Tibial nerve (tissue), 4 donors: Measurements from ENCODE around the gene ST7L. TPM values are rescaled to one million over a fixed set of nuclear protein-coding genes. Genes with fewer than 3 reads are reported as not detected.

Experiments
- DNase-seq, 2 donors: peaks; one replicate each; pipeline ENCODE4 v3.0.0-alpha.2; 2019; ENCODE audit warnings: low spot score in 2 of 2
- H3K27ac ChIP-seq, 4 donors: fragments of 200-600 bp; sonication (generic) in 3 of 4; one replicate each; pipeline ENCODE4 v1.5.1; 2017 to 2019; ENCODE audit warnings: mild to moderate bottlenecking in 1 of 4
- H3K27me3 ChIP-seq, 2 donors: fragments of 200-600 bp; sonication (generic) in 1 of 2; one replicate each; pipeline versions ENCODE4 v1.5.1 to v1.6.0; 2017 to 2019
- H3K36me3 ChIP-seq, 3 donors: fragments of 200-600 bp; sonication (generic); one replicate each; pipeline ENCODE4 v1.5.1; 2018 to 2019
- H3K4me1 ChIP-seq, 4 donors: fragments of 200-600 bp; sonication (generic) in 3 of 4; one replicate each; pipeline ENCODE4 v1.5.1; 2017 to 2019
- H3K4me3 ChIP-seq, 4 donors: fragments of 200-600 bp; sonication (generic) in 3 of 4; one replicate each; pipeline ENCODE4 v1.5.1; 2017 to 2019; ENCODE audit warnings: mild to moderate bottlenecking in 1 of 4, moderate library complexity in 1 of 4
- H3K9me3 ChIP-seq, 4 donors: fragments of 200-600 bp; sonication (generic) in 3 of 4; one replicate each; pipeline ENCODE4 v1.5.1; 2017 to 2019
- EP300 ChIP-seq, 2 donors: sonication (generic); formaldehyde crosslinking; IDR thresholded peaks; one replicate each; pipeline ENCODE4 v1.6.1; 2017; ENCODE audit warnings: antibody characterized with exemption in 2 of 2, mild to moderate bottlenecking in 1 of 2
- POLR2A ChIP-seq, 2 donors: fragments of 450-650 bp; IDR thresholded peaks; one replicate each; pipeline ENCODE4 v1.6.1; 2017; ENCODE audit warnings: antibody characterized with exemption in 2 of 2, mild to moderate bottlenecking in 2 of 2, moderate library complexity in 2 of 2
- WGBS, 2 donors: methylation state at CpG; one replicate each; pipeline ENCODE4 v1.1.5; 2018; 5-methylcytosine and 5-hydroxymethylcytosine counted together
- total RNA-seq, 4 donors: library from RNA; depleted of rRNA; stranded (reverse); fragments of >200 nt; gene quantifications; one replicate each; pipeline ENCODE4 v1.1.0, GENCODE V29; 2016
- TF ChIP-seq, protein P1 (sequence below), 5 experiments: fragments of 200-600 bp in 3 of 5; fragments of 450-650 bp in 2 of 5; sonication (generic) in 3 of 5; IDR thresholded peaks; one replicate each; pipeline ENCODE4 v1.5.1; 2016 to 2019; ENCODE audit warnings: antibody characterized with exemption in 5 of 5, mild to moderate bottlenecking in 3 of 5, moderate library complexity in 2 of 5

The ST7L gene
- total RNA-seq, 4 donors from 2014 or later = 18.4 to 24.0 (median 20.4) TPM

DNA sequence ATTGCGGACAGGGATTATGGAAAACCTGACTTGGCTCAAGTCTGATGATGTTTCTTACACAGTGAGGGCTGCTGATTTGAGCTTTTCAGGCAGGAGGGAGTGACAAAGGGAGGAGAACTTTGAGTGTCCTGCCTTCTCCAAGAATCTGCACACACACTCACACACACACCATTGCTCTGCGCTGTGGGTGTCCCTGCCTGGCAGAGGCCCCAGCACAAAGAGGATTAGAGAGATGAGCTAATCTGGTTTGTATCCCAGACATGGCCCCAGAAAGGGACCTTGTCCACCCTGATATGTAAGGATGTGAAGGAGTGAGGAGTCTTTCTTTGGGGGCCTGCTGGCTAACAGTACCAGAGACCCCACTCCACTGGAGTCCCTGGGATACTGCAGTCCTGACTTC is 116.1 kb downstream of the ST7L start:
- Histone ChIP-seq H3K36me3 (no peaks in the 10 kb centered on the region), H3K27me3 (peaks cover 0 to 35% of the 10 kb centered on the region in 2 donors), H3K4me1 (peaks cover 0 to 39% (median 13%) of the 10 kb centered on the region in 4 donors), H3K27ac (peak overlapping the region in 2 of 4 donors; percentile 73 to 78), H3K4me3 (no peak overlapping the region), H3K9me3 (no peaks in the 10 kb centered on the region)
- TF ChIP-seq POLR2A (IDR thresholded peaks at IDR 0.05) (no peak), EP300 (IDR thresholded peaks at IDR 0.05) (no peak)
- TF ChIP-seq, protein P1, sequence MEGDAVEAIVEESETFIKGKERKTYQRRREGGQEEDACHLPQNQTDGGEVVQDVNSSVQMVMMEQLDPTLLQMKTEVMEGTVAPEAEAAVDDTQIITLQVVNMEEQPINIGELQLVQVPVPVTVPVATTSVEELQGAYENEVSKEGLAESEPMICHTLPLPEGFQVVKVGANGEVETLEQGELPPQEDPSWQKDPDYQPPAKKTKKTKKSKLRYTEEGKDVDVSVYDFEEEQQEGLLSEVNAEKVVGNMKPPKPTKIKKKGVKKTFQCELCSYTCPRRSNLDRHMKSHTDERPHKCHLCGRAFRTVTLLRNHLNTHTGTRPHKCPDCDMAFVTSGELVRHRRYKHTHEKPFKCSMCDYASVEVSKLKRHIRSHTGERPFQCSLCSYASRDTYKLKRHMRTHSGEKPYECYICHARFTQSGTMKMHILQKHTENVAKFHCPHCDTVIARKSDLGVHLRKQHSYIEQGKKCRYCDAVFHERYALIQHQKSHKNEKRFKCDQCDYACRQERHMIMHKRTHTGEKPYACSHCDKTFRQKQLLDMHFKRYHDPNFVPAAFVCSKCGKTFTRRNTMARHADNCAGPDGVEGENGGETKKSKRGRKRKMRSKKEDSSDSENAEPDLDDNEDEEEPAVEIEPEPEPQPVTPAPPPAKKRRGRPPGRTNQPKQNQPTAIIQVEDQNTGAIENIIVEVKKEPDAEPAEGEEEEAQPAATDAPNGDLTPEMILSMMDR (IDR thresholded peaks at IDR 0.05) = no peak
- 51 to 73% methylated on average over 2 of the region's 2 CpGs for WGBS, 2 donors
- DNase-seq = no peak

DNA sequence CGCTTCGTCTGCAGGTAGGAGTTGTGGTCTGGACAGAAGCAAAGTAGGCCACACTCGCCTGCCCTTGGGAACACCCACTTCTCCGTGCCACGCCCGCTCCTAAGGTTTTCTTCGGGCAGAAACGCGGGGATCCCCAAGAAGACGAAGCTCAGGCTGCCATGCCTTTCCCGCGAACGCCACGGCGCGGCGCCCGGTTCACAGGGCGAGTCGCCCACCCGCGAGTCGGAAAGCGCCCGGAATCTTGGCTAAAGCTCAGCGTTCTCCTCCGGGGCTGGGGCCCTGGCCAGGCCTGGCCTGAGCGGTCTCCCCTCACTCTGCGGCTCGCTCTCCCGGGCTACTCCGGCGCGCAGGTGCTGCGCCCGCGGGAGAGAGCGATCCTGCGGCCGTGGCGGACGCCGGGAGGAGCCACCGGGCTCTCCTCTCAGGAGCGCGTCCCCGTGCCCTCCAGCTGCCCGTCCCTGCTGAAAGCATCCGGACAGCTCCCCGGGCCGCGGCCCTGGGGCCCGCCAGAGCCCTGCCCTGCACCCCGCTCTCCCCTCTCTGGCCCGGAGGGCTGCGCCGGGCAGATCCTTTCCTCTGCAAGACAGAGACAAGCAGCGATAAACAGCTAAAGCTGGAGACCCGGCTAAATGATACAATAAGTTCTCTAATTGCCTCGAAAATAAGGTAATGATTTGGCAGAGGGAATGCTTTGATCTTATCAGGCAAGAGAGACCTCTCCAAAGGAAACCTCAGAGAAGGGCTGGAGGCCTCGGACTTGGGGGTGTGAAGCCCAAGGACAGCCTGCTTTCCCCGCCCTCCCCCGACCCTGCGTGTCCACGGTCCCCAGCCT is 116.9 kb downstream of the ST7L start:
- peak overlapping the region; percentile 14 to 59 (median 46) for H3K4me3 ChIP-seq
- H3K36me3 ChIP-seq = no peaks in the 10 kb centered on the region
- peak; percentile 45 to 52 for DNase-seq
- H3K9me3 ChIP-seq = no peaks in the 10 kb centered on the region
- H3K27ac ChIP-seq = peak overlapping the region in 3 of 4 donors; percentile 2 to 78 (median 44)
- 7 to 16% methylated on average over 14 to 49 of the region's 65 CpGs for WGBS, 2 donors
- H3K27me3 ChIP-seq = peaks cover 0 to 27% of the 10 kb centered on the region in 2 donors
- TF ChIP-seq POLR2A (IDR thresholded peaks at IDR 0.05) (no peak), EP300 (IDR thresholded peaks at IDR 0.05) (peak in 1 of 2 donors; percentile 27)
- TF ChIP-seq, protein P1 (IDR thresholded peaks at IDR 0.05) = peak; percentile 63 to 78 (median 72)
- peaks cover 0 to 36% (median 10%) of the 10 kb centered on the region in 4 donors for H3K4me1 ChIP-seq

DNA sequence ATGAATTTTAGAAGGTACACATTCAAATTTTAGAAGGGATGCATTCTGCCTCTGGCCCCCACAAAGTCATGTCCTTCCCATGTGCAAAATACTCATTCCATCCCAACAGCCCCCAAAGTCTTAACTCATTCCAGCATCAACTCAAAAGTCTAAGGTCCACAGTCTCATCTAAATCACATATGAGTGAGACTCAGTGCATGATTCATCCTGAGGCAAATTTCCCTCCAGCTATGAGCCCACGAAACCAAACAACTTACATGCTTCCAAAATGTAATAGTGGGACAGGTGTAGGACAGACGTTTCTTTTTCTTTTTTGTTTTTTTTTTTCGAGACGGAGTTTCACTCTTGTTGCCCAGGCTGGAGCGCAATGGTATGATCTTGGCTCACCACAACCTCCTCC is 122.7 kb downstream of the ST7L start:
- no peak for DNase-seq
- Histone ChIP-seq H3K4me1 (no peaks in the 10 kb centered on the region), H3K27ac (no peak overlapping the region), H3K36me3 (no peaks in the 10 kb centered on the region), H3K4me3 (no peak overlapping the region), H3K27me3 (no peaks in the 10 kb centered on the region), H3K9me3 (no peaks in the 10 kb centered on the region)
- WGBS, 2 donors = 86% methylated on average over 5 of the region's 5 CpGs
- TF ChIP-seq, protein P1 (IDR thresholded peaks at IDR 0.05) = no peak
- TF ChIP-seq EP300 (IDR thresholded peaks at IDR 0.05) = no peak
- TF ChIP-seq POLR2A (IDR thresholded peaks at IDR 0.05) = no peak

DNA sequence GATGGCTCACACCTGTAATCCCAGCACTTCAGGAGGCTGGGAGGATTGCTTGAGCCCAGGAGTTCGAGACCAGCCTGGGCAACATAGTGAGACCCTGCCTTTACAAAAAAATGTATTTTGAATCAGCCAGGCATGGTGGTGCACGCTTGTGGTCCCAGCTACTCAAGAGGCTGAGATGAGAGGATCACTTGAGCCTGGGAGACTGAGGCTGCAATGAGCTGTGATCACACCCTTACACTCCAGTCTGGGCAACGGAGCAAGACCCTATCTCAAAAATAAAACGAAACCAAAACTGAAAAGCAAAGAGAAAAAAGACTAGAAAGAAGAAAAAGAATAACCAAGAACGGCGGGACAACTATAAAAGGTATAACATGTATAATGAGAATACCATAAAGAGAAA is 125.6 kb downstream of the ST7L start:
- Histone ChIP-seq H3K36me3 (no peaks in the 10 kb centered on the region), H3K27ac (no peak overlapping the region), H3K4me1 (no peaks in the 10 kb centered on the region), H3K27me3 (no peaks in the 10 kb centered on the region), H3K4me3 (no peak overlapping the region), H3K9me3 (no peaks in the 10 kb centered on the region)
- TF ChIP-seq POLR2A (IDR thresholded peaks at IDR 0.05) = no peak
- TF ChIP-seq EP300 (IDR thresholded peaks at IDR 0.05) = no peak
- TF ChIP-seq, protein P1 (IDR thresholded peaks at IDR 0.05) = no peak
- DNase-seq = no peak
- WGBS, 2 donors = 79 to 84% methylated on average over 6 of the region's 6 CpGs

DNA sequence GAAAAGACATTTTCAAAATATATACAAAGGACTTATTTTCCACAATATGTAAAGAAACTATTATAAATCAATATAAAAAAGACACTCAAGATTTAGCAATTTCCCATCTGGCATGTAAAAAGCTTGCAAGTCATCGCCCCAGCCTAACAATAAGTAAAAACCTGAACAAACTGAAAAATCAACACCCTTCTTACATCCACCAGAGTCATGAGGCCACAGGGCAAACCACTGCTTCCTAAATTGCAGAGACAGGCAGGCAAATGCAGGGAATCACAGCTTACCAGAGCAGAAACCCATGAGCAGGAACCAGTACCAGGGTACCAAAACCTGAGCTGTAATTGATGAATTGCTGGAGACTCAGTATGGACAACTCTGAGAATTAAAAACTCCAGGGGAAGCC is 126.9 kb downstream of the ST7L start:
- WGBS, 2 donors = 79 to 85% methylated on average over 1 of the region's 1 CpG
- Histone ChIP-seq H3K9me3 (no peaks in the 10 kb centered on the region), H3K27me3 (no peaks in the 10 kb centered on the region), H3K36me3 (no peaks in the 10 kb centered on the region), H3K4me1 (no peaks in the 10 kb centered on the region), H3K27ac (no peak overlapping the region), H3K4me3 (no peak overlapping the region)
- DNase-seq = no peak
- TF ChIP-seq EP300 (IDR thresholded peaks at IDR 0.05) (no peak), POLR2A (IDR thresholded peaks at IDR 0.05) (no peak)
- TF ChIP-seq, protein P1 (IDR thresholded peaks at IDR 0.05) = no peak
